Ammon's horn (tissue), 1 donor: ENCODE data around the gene APP.
"Not testable (repeated sequence)": the region's sequence is repeated elsewhere in the genome, so short reads cannot be mapped to it uniquely, and the experiment has no call there.

Source experiments
- DNase-seq: peaks from one replicate; pipeline ENCODE4 v3.0.0-alpha.2; 2016; ENCODE audit warnings: low spot score

APP gene

GRCh38 chr21:26019236-26019635 lies 151.3 kb downstream of the APP start:
- no peak for DNase-seq

GRCh38 chr21:26013970-26014369 lies 156.6 kb downstream of the APP start:
- DNase-seq = no peak

GRCh38 chr21:26012482-26012881 lies 158.1 kb downstream of the APP start:
- not testable (repeated sequence) for DNase-seq

- DNase-seq = peak; percentile 30
Observed at GRCh38 chr21:26011292-26011940, 159.2 kb downstream of the APP start.

GRCh38 chr21:26007951-26008498 lies 162.5 kb downstream of the APP start:
- peak; percentile 51 for DNase-seq

GRCh38 chr21:26005464-26005863 lies 165.1 kb downstream of the APP start:
- DNase-seq = no peak

GRCh38 chr21:26003404-26003803 lies 167.2 kb downstream of the APP start:
- no peak for DNase-seq

- DNase-seq = no peak
Observed at GRCh38 chr21:26001356-26001755, 169.2 kb downstream of the APP start.

- DNase-seq = no peak
Observed at GRCh38 chr21:25999921-26000582, 170.5 kb downstream of the APP start.

GRCh38 chr21:25997788-25998611 lies 172.6 kb downstream of the APP start:
- DNase-seq = peak; percentile 87

- peak; percentile 68 for DNase-seq
Observed at GRCh38 chr21:25995278-25995677, 175.3 kb downstream of the APP start.

- DNase-seq = peak; percentile 30
Observed at GRCh38 chr21:25994758-25995163, 175.8 kb downstream of the APP start.

- DNase-seq = no peak
Observed at GRCh38 chr21:25988738-25989137, 181.8 kb downstream of the APP start.

GRCh38 chr21:25987531-25987930 lies 183.0 kb downstream of the APP start:
- DNase-seq = no peak

GRCh38 chr21:25986928-25987327 lies 183.6 kb downstream of the APP start:
- no peak for DNase-seq

GRCh38 chr21:25985990-25986389 lies 184.6 kb downstream of the APP start:
- no peak for DNase-seq

- DNase-seq = no peak
Observed at GRCh38 chr21:25984538-25984937, 186.0 kb downstream of the APP start.

GRCh38 chr21:25983745-25984144 lies 186.8 kb downstream of the APP start:
- no peak for DNase-seq

- DNase-seq = no peak
Observed at GRCh38 chr21:25980710-25981109, 189.9 kb downstream of the APP start.

- no peak for DNase-seq
Observed at GRCh38 chr21:25979845-25980616, 190.5 kb downstream of the APP start.

- DNase-seq = no peak
Observed at GRCh38 chr21:25977068-25977611, 193.4 kb downstream of the APP start.

GRCh38 chr21:25974964-25975363 lies 195.6 kb downstream of the APP start:
- no peak for DNase-seq
